Sigmoid colon (tissue), 4 donors: Measurements from ENCODE around the gene FIG4.

ENCODE experiments used
- EP300 ChIP-seq, 4 donors: sonication (generic); formaldehyde crosslinking; IDR thresholded peaks; one replicate each; pipeline ENCODE4 v1.6.1; 2017; ENCODE audit warnings: antibody characterized with exemption in 4 of 4
- POLR2A ChIP-seq, 2 donors: fragments of 450-650 bp; IDR thresholded peaks; one replicate each; pipeline ENCODE4 v1.6.1; 2016; ENCODE audit warnings: antibody characterized with exemption in 2 of 2, mild to moderate bottlenecking in 2 of 2, moderate library complexity in 2 of 2
- POLR2AphosphoS5 ChIP-seq, 4 donors: sonication (generic); formaldehyde crosslinking; IDR thresholded peaks; one replicate each; pipeline ENCODE4 v1.6.1; 2017; ENCODE audit warnings: antibody characterized with exemption in 4 of 4
- TF ChIP-seq, protein P1 (sequence below), 4 experiments: fragments of 450-650 bp in 3 of 4; fragments of 200-600 bp in 1 of 4; IDR thresholded peaks; one replicate each; pipeline ENCODE4 v1.5.1; 2016 to 2019; ENCODE audit warnings: antibody characterized with exemption in 4 of 4, mild to moderate bottlenecking in 3 of 4, moderate library complexity in 2 of 4

DNA sequence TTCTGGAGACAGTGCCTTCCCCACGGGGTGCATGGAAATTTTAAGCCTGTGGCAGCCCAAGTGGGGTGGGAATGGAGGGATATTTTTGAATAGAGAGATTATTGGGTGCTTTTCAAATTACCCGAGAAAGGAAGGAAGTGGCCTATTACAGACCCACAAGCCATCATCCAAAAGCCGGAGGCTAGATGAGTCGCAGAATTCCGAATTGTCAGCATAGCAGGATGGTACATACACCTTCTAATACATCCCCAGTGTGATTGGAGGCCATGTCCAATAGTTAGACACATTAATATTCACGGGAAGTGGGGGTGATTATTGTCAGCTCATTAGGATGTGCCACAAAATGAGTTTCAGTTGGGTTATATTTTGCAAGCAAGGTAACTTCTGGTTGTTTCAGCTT lies 133.0 kb downstream of the FIG4 start:
- no peak for TF ChIP-seq POLR2AphosphoS5 (IDR thresholded peaks at IDR 0.05)
- no peak for TF ChIP-seq EP300 (IDR thresholded peaks at IDR 0.05)
- TF ChIP-seq, protein P1, sequence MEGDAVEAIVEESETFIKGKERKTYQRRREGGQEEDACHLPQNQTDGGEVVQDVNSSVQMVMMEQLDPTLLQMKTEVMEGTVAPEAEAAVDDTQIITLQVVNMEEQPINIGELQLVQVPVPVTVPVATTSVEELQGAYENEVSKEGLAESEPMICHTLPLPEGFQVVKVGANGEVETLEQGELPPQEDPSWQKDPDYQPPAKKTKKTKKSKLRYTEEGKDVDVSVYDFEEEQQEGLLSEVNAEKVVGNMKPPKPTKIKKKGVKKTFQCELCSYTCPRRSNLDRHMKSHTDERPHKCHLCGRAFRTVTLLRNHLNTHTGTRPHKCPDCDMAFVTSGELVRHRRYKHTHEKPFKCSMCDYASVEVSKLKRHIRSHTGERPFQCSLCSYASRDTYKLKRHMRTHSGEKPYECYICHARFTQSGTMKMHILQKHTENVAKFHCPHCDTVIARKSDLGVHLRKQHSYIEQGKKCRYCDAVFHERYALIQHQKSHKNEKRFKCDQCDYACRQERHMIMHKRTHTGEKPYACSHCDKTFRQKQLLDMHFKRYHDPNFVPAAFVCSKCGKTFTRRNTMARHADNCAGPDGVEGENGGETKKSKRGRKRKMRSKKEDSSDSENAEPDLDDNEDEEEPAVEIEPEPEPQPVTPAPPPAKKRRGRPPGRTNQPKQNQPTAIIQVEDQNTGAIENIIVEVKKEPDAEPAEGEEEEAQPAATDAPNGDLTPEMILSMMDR (IDR thresholded peaks at IDR 0.05): no peak
- TF ChIP-seq POLR2A (IDR thresholded peaks at IDR 0.05): no peak
